GM12878 (cell line): ENCODE results near the gene USE1. TPM values are rescaled to one million over a fixed set of nuclear protein-coding genes. Genes with fewer than 3 reads are reported as not detected.

Source experiments
- ATAC-seq: fragments of 200-7000 bp; cut with Tn5 transposase; 3 replicates; pipeline ENCODE4 v1.9.1; 2020; ENCODE audit warnings: mild to moderate bottlenecking, moderate library complexity
- BruUV-seq: library from RNA; stranded (reverse); fragments of 400-500 nt; replicated peaks from 2 replicates; lab custom pipeline; 2021; lab: Mats Ljungman, UMichigan
- CTCF ChIA-PET: fragments of 300-600 bp; sonication (Branson Sonifier 250); formaldehyde crosslinking; extraction: SDS; loops from one replicate; lab custom pipeline; 2021; ENCODE audit warnings: inconsistent platforms; lab: Yijun Ruan, JAX
- POLR2A ChIA-PET: fragments of 350-600 bp; formaldehyde crosslinking; extraction: SDS; loops from one replicate; lab custom pipeline; 2021; ENCODE audit warnings: inconsistent platforms; lab: Charles Lee
- RAD21 ChIA-PET: fragments of 300-600 bp; sonication (Branson Sonifier 250); formaldehyde crosslinking; loops from one replicate; lab custom pipeline; 2023; ENCODE audit warnings: antibody characterized with exemption; ENCODE audit not compliant: unreplicated experiment; lab: Charles Lee
- SMC1A ChIA-PET: fragments of 300-600 bp; sonication (Branson Sonifier 250); formaldehyde crosslinking; loops from one replicate; lab custom pipeline; 2023; ENCODE audit not compliant: unreplicated experiment, uncharacterized antibody; lab: Charles Lee
- DNase-seq: peaks from one replicate; pipeline ENCODE4 v3.0.0-alpha.2; 2011; ENCODE audit warnings: low read depth, low spot score
- FAIRE-seq: peaks from 3 replicates; lab custom pipeline; 2011; peaks lifted over from hg19 to GRCh38; lab: Jason Lieb, UNC
- H2AFZ ChIP-seq: 2 replicates; pipeline ENCODE4 v1.6.0; 2011; ENCODE audit warnings: low read depth, low read length, control low read depth; ENCODE audit not compliant: control insufficient read depth
- H3K27ac ChIP-seq: 2 replicates; pipeline ENCODE4 v1.5.1; 2011; ENCODE audit warnings: control low read depth; ENCODE audit not compliant: control insufficient read depth, insufficient read depth
- H3K27me3 ChIP-seq, 2 experiments: replicated peaks in 1 of 2; 2 replicates each; pipeline versions ENCODE4 v1.6.0 to v1.6.1; 2011; ENCODE audit warnings: low read length in 1 of 2; ENCODE audit not compliant: control insufficient read depth in 2 of 2, insufficient read depth in 2 of 2
- H3K36me3 ChIP-seq, 2 experiments: 2 replicates each; pipeline ENCODE4 v1.5.1; 2011; ENCODE audit warnings: low read length in 1 of 2; ENCODE audit not compliant: control insufficient read depth in 2 of 2, insufficient read depth in 2 of 2
- H3K4me1 ChIP-seq: 2 replicates; pipeline ENCODE4 v1.6.1; 2011; ENCODE audit warnings: mild to moderate bottlenecking, low read length, moderate library complexity, mixed read lengths; ENCODE audit not compliant: control insufficient read depth, insufficient read depth
- H3K4me2 ChIP-seq: 2 replicates; pipeline ENCODE4 v1.6.0; 2011; ENCODE audit warnings: control low read depth; ENCODE audit not compliant: control insufficient read depth, insufficient read depth
- H3K4me3 ChIP-seq: fragments of 200-600 bp; sonication (generic); 2 replicates; pipeline ENCODE4 v1.5.1; 2016
- H3K79me2 ChIP-seq: 2 replicates; pipeline ENCODE4 v1.6.0; 2011; ENCODE audit warnings: low read length; ENCODE audit not compliant: control insufficient read depth, insufficient read depth
- H3K9ac ChIP-seq: 2 replicates; pipeline ENCODE4 v1.8.0; 2011; ENCODE audit warnings: low read length, control low read depth, mixed read lengths; ENCODE audit not compliant: control insufficient read depth, insufficient read depth
- H3K9me3 ChIP-seq: replicated peaks from 3 replicates; pipeline ENCODE4 v1.5.1; 2011; ENCODE audit warnings: mild to moderate bottlenecking, low read length; ENCODE audit not compliant: control insufficient read depth, insufficient read depth
- H4K20me1 ChIP-seq: 2 replicates; pipeline ENCODE4 v1.6.0; 2011; ENCODE audit not compliant: control insufficient read depth, insufficient read depth
- BHLHE40 ChIP-seq, 2 experiments: fragments of 450-650 bp in 1 of 2; IDR thresholded peaks; 2 replicates each; pipeline ENCODE4 v1.6.1; 2011 to 2017; ENCODE audit warnings: low read depth in 2 of 2, borderline replicate concordance in 1 of 2, improper control_type of control experiment in 1 of 2, low read length in 1 of 2, mild to moderate bottlenecking in 1 of 2
- E2F4 ChIP-seq: IDR thresholded peaks from 2 replicates; pipeline ENCODE4 v1.6.1; 2012; ENCODE audit warnings: low read depth, low read length, improper control_type of control experiment
- E2F8 ChIP-seq: fragments of 450-650 bp; IDR thresholded peaks from 2 replicates; pipeline ENCODE4 v1.6.1; 2018; ENCODE audit warnings: mild to moderate bottlenecking, low read depth, moderate library complexity; ENCODE audit not compliant: partially characterized antibody
- EGR1 ChIP-seq, 2 experiments: IDR thresholded peaks; 1 replicate in 1 of 2; 2 replicates in 1 of 2; pipeline ENCODE4 v1.6.1; 2011 to 2012; ENCODE audit warnings: low read depth in 2 of 2, low read length in 2 of 2, borderline replicate concordance in 1 of 2, mild to moderate bottlenecking in 1 of 2, moderate library complexity in 1 of 2
- IKZF1 ChIP-seq: fragments of 450-650 bp; conservative IDR thresholded peaks from 2 replicates; pipeline ENCODE4 v1.6.1; 2017; ENCODE audit warnings: antibody characterized with exemption, mild to moderate bottlenecking
- MEF2A ChIP-seq: IDR thresholded peaks from 2 replicates; pipeline ENCODE4 v1.6.1; 2011; ENCODE audit warnings: low read depth, mild to moderate bottlenecking, low read length, moderate library complexity; ENCODE audit not compliant: insufficient read depth
- MLLT1 ChIP-seq: fragments of 450-650 bp; IDR thresholded peaks from 2 replicates; pipeline ENCODE4 v1.6.1; 2016; ENCODE audit warnings: mild to moderate bottlenecking
- PAX8 ChIP-seq: fragments of 450-650 bp; IDR thresholded peaks from 2 replicates; pipeline ENCODE4 v1.6.1; 2017; ENCODE audit warnings: mild to moderate bottlenecking, moderate library complexity
- ZZZ3 ChIP-seq: IDR thresholded peaks from 2 replicates; pipeline ENCODE4 v1.6.1; 2011; ENCODE audit warnings: low read depth; ENCODE audit not compliant: control insufficient read depth, insufficient read length
- WGBS: methylation state at CpG from one replicate; pipeline ENCODE4 v1.1.6; 2016; ENCODE audit warnings: low lambda C conversion rate; ENCODE audit not compliant: insufficient replicate concordance, insufficient coverage; ENCODE audit errors: missing lambda C conversion rate; 5-methylcytosine and 5-hydroxymethylcytosine counted together
- in situ Hi-C: fragments of 300-500 bp; cut with MboI; formaldehyde crosslinking; loops from 9 replicates; pipeline ENCODE4 v1.14.3; 2018; ENCODE audit warnings: mixed read lengths
- intact Hi-C: fragments of 100-400 bp; cut with micrococcal nuclease; formaldehyde crosslinking; loops from one replicate; pipeline ENCODE4 v1.14.2; 2022; ENCODE audit not compliant: unreplicated experiment
- polyA plus RNA-seq, 11 experiments: library from polyadenylated mRNA; depleted of rRNA in 4 of 11; unstranded in 6 of 11; stranded (reverse) in 5 of 11; fragments of >200 nt; fragmentation: Nextera tagmentation in 4 of 11; fragmentation: Illumina TruSeq in 1 of 11; extraction: Ambion mirVana in 4 of 11; extraction: Trizol in 1 of 11; gene quantifications; 1 replicate in 1 of 11; 2 replicates in 10 of 11; pipeline versions ENCODE4 v1.2.1 to v1.2.3, GENCODE V29; 2011 to 2016; ENCODE audit warnings: inconsistent platforms in 2 of 11, missing spikeins in 2 of 11, low read depth in 1 of 11
- total RNA-seq, 4 experiments: library from RNA; depleted of rRNA in 3 of 4; stranded (reverse); fragments of >200 nt in 3 of 4; fragmentation: Illumina TruSeq in 1 of 4; extraction: Trizol in 1 of 4; gene quantifications; 2 replicates each; pipeline versions ENCODE4 v1.2.1 to v1.2.3, GENCODE V29; 2013 to 2021

The USE1 gene
- total and polyA plus RNA-seq, 10 of the 15 experiments (the other 5 are each of a cell fraction or from before 2014, with no cell fraction given): 9.7 to 24.0 (median 16.1) TPM

GRCh38 chr19:17243211-17243829 is 28.2 kb downstream of the USE1 start (continued):
- TF ChIP-seq EGR1 (IDR thresholded peaks at IDR 0.05; ENCODE audit: borderline replicate concordance in 1 of 2, low read depth in 2 of 2, low read length in 2 of 2): no peak
- no peak for TF ChIP-seq PAX8
- TF ChIP-seq MEF2A: no peak
- TF ChIP-seq E2F4: no peak
- TF ChIP-seq ZZZ3: no peak
- TF ChIP-seq BHLHE40 (IDR thresholded peaks at IDR 0.05; ENCODE audit: borderline replicate concordance in 1 of 2, low read depth in 2 of 2, low read length in 1 of 2): no peak

- ChIA-PET POLR2A (interaction anchor here (0.5 to 1.2 kb wide), 3 partner anchors 9 to 46 kb away, joined by 3 to 4 read pairs (median 4); partner anchors contain the start of gene BABAM1), RAD21 (interaction anchor here (1.1 kb wide), 1 partner anchor 16 kb away, joined by 4 read pairs; no protein-coding TSS in a partner anchor), SMC1A (interaction anchor here (0.9 to 2.0 kb wide), 2 partner anchors 29 to 163 kb away, joined by 3 to 6 read pairs; partner anchors contain the start of gene USE1), CTCF (interaction anchor here (0.9 to 1.8 kb wide), 3 partner anchors 9 to 177 kb away, joined by 3 to 6 read pairs (median 4); partner anchors contain the start of gene BABAM1)
- DNase-seq (no peak), FAIRE-seq (no peak), ATAC-seq (no peak)
- Histone ChIP-seq H3K9me3 (no peaks in the 10 kb centered on the region), H3K9ac (no peak overlapping the region), H3K4me2 (peak overlapping the region; percentile 77), H3K27ac (no peak overlapping the region), H3K36me3 (peaks cover 0 to 2% of the 10 kb centered on the region in 2 experiments; a peak in 1 of 4 replicates), H3K4me3 (peak overlapping the region; percentile 70), H3K79me2 (peaks cover 7% of the 10 kb centered on the region), H3K27me3 (no peaks in the 10 kb centered on the region), H2AFZ (no peak overlapping the region), H3K4me1 (peaks cover 14% of the 10 kb centered on the region), H4K20me1 (no peaks in the 10 kb centered on the region)
- TF ChIP-seq IKZF1 (peak; percentile 22; the same call in 1 of the 2 replicates), E2F8 (no peak), MLLT1 (0 out of 2 replicates have a peak, but pooled peaks have one; percentile 18)
- in situ Hi-C loops: no loop called here
- WGBS: 13% methylated on average over 45 of the region's 52 CpGs
- no TSS peak for BruUV-seq
- intact Hi-C loops: no loop called here
Observed at GRCh38 chr19:17243830-17244617, 28.9 kb downstream of the USE1 start.
